Right ventricle myocardium inferior (tissue), 1 donor: Measurements from ENCODE around the gene GRN. TPM values are rescaled to one million over a fixed set of nuclear protein-coding genes. Genes with fewer than 3 reads are reported as not detected.
A peak's percentile ranks its signal among the peaks of the same experiment; 100 is the strongest.
"Not testable (repeated sequence)": the region's sequence is repeated elsewhere in the genome, so short reads cannot be mapped to it uniquely, and the experiment has no call there.

ENCODE experiments used
- ATAC-seq: fragments of 200-7000 bp; cut with Tn5 transposase; one replicate; pipeline ENCODE4 v1.9.1; 2020; ENCODE audit warnings: mild to moderate bottlenecking, moderate library complexity
- DNase-seq: peaks from one replicate; pipeline ENCODE4 v3.0.0; 2021; ENCODE audit errors: missing footprints
- intact Hi-C: fragments of 100-400 bp; cut with DNase I; formaldehyde crosslinking; loops from one replicate; pipeline ENCODE4 v1.11.0; 2022
- total RNA-seq: library from RNA; stranded (reverse); fragmentation: NEBNext Ultra II Directional; extraction: Animal tissue kit (Norgen Biotek cat#: 25700); gene quantifications from one replicate; pipeline ENCODE4 v1.2.1, GENCODE V29; 2021
- donor health status: DM: no; HTN: yes; CAD: no; lungs with severe emphysema.

Gene GRN
- total RNA-seq, 1 donor from 2014 or later = 150 TPM

GRCh38 chr17:44318077-44318892 is 26.8 kb upstream of the GRN start:
- ATAC-seq = no peak
- intact Hi-C loops = no loop called here
- no peak for DNase-seq

GRCh38 chr17:44320066-44320465 is 25.0 kb upstream of the GRN start:
- intact Hi-C loops = no loop called here
- DNase-seq (no peak), ATAC-seq (no peak)

GRCh38 chr17:44321246-44322120 is 23.6 kb upstream of the GRN start:
- DNase-seq = peak; percentile 33
- ATAC-seq = no peak
- intact Hi-C loops = no loop called here

- DNase-seq (peak; percentile 64), ATAC-seq (no peak)
These were observed 22.7 kb upstream of the GRN start for GRCh38 chr17:44322236-44322895.

GRCh38 chr17:44323359-44324091 is 21.6 kb upstream of the GRN start:
- ATAC-seq (no peak), DNase-seq (peak; percentile 45)
- intact Hi-C loops = no loop called here

More at GRCh38 chr17:44322236-44322895, 22.7 kb upstream of the GRN start:
- intact Hi-C loops = no loop called here

- DNase-seq = peak; percentile 64
These were observed 21.0 kb upstream of the GRN start for GRCh38 chr17:44324092-44324570.

GRCh38 chr17:44324571-44325275 is 20.4 kb upstream of the GRN start, which contains the start of gene SLC25A39:
Gene SLC25A39, minus strand, starts transcription at chr17:44324823. Its CDS starts 1,261 bp downstream, at chr17:44323562.
- peak; percentile 97 for DNase-seq
- intact Hi-C loops = loop anchor here (1.0 kb wide), 1 partner anchor 106 kb away; no protein-coding TSS in a partner anchor
- peak; percentile 93 for ATAC-seq

More at GRCh38 chr17:44324092-44324570, 21.0 kb upstream of the GRN start:
- intact Hi-C loops = no loop called here
- no peak for ATAC-seq

GRCh38 chr17:44326861-44327444 is 18.1 kb upstream of the GRN start:
- DNase-seq = peak; percentile 97
- intact Hi-C loops = no loop called here
- ATAC-seq = peak; percentile 88

- intact Hi-C loops = no loop called here
- no peak for DNase-seq
- no peak for ATAC-seq
These were observed 17.2 kb upstream of the GRN start for GRCh38 chr17:44327715-44328449.

GRCh38 chr17:44329516-44329915 is 15.6 kb upstream of the GRN start:
- ATAC-seq, intact Hi-C loops, DNase-seq: not testable (repeated sequence)

- ATAC-seq, intact Hi-C loops, DNase-seq: not testable (repeated sequence)
These were observed 14.8 kb upstream of the GRN start for GRCh38 chr17:44330263-44330662.

GRCh38 chr17:44331249-44331760 is 13.8 kb upstream of the GRN start:
- ATAC-seq (peak; percentile 21), DNase-seq (peak; percentile 50)
- intact Hi-C loops = loop anchor here (1.0 kb wide), 1 partner anchor 121 kb away; no protein-coding TSS in a partner anchor

- intact Hi-C loops = no loop called here
- ATAC-seq (peak; percentile 59), DNase-seq (peak; percentile 81)
These were observed 11.7 kb upstream of the GRN start for GRCh38 chr17:44333371-44333770.

GRCh38 chr17:44334315-44334714 is 10.8 kb upstream of the GRN start:
- ATAC-seq = no peak
- intact Hi-C loops = no loop called here
- no peak for DNase-seq

GRCh38 chr17:44334727-44335126 is 10.4 kb upstream of the GRN start:
- intact Hi-C loops = no loop called here
- no peak for ATAC-seq
- peak; percentile 33 for DNase-seq

- intact Hi-C loops = no loop called here
- no peak for ATAC-seq
These were observed 9.5 kb upstream of the GRN start for GRCh38 chr17:44335564-44335963.

More at GRCh38 chr17:44335564-44335963, 9.5 kb upstream of the GRN start:
- peak; percentile 41 for DNase-seq
